Neural progenitor cell (in vitro differentiated cells): ENCODE data around the gene GNAT3. TPM values are rescaled to one million over a fixed set of nuclear protein-coding genes. Genes with fewer than 3 reads are reported as not detected.

ENCODE experiments used
- DNase-seq: peaks from one replicate; pipeline ENCODE4 v3.0.0-alpha.2; 2016; ENCODE audit warnings: low spot score
- H2AFZ ChIP-seq: fragments of 200-600 bp; sonication (generic); replicated peaks from 2 replicates; pipeline ENCODE4 v1.6.1; 2016; ENCODE audit warnings: antibody characterized with exemption
- H3F3A ChIP-seq: fragments of 200-600 bp; sonication (generic); 2 replicates; pipeline ENCODE4 v1.6.1; 2016; ENCODE audit warnings: antibody characterized with exemption, low read depth
- H3K27ac ChIP-seq: fragments of 200-600 bp; sonication (generic); 2 replicates; pipeline ENCODE4 v1.5.1; 2016; ENCODE audit warnings: mild to moderate bottlenecking
- H3K27me3 ChIP-seq: fragments of 200-600 bp; sonication (generic); 2 replicates; pipeline ENCODE4 v1.6.1; 2016; ENCODE audit warnings: mild to moderate bottlenecking, moderate library complexity
- H3K36me3 ChIP-seq: fragments of 200-600 bp; sonication (generic); 2 replicates; pipeline ENCODE4 v1.5.1; 2016
- H3K4me1 ChIP-seq: fragments of 200-600 bp; sonication (generic); 2 replicates; pipeline ENCODE4 v1.6.1; 2016; ENCODE audit warnings: mixed run types
- H3K4me2 ChIP-seq: fragments of 200-600 bp; sonication (generic); 2 replicates; pipeline ENCODE4 v1.6.1; 2016
- H3K4me3 ChIP-seq: fragments of 200-600 bp; sonication (generic); 2 replicates; pipeline ENCODE4 v1.5.1; 2016
- H3K79me2 ChIP-seq: fragments of 200-600 bp; sonication (generic); 2 replicates; pipeline ENCODE4 v1.6.1; 2016; ENCODE audit warnings: low read depth
- H3K9ac ChIP-seq: fragments of 200-600 bp; sonication (generic); 2 replicates; pipeline ENCODE4 v1.6.1; 2016
- H3K9me3 ChIP-seq: fragments of 200-600 bp; sonication (generic); 2 replicates; pipeline ENCODE4 v1.5.1; 2016; ENCODE audit warnings: low read depth
- H4K20me1 ChIP-seq: fragments of 200-600 bp; sonication (generic); 2 replicates; pipeline ENCODE4 v1.6.1; 2016; ENCODE audit warnings: low read depth
- H3K27ac Mint-ChIP-seq: 3 replicates; pipeline ENCODE4 v1.8.0; 2021; ENCODE audit warnings: mixed read lengths
- H3K27me3 Mint-ChIP-seq: 2 replicates; pipeline ENCODE4 v1.8.0; 2022; ENCODE audit warnings: low read depth, mild to moderate bottlenecking, inconsistent platforms, moderate library complexity, mixed read lengths; ENCODE audit not compliant: insufficient read depth
- H3K36me3 Mint-ChIP-seq: 3 replicates; pipeline ENCODE4 v1.8.0; 2021; ENCODE audit warnings: mixed read lengths
- H3K4me1 Mint-ChIP-seq: 3 replicates; pipeline ENCODE4 v1.8.0; 2021; ENCODE audit warnings: mixed read lengths
- H3K4me3 Mint-ChIP-seq: 3 replicates; pipeline ENCODE4 v1.8.0; 2021; ENCODE audit warnings: mild to moderate bottlenecking, moderate library complexity, mixed read lengths
- H3K9me3 Mint-ChIP-seq: 3 replicates; pipeline ENCODE4 v1.8.0; 2020; ENCODE audit warnings: mixed read lengths
- CTCF ChIP-seq: fragments of 200-600 bp; sonication (generic); IDR thresholded peaks from 2 replicates; pipeline ENCODE4 v1.5.1; 2017; ENCODE audit warnings: antibody characterized with exemption, mild to moderate bottlenecking
- EZH2 ChIP-seq: fragments of 200-600 bp; sonication (generic); IDR thresholded peaks from 2 replicates; pipeline ENCODE4 v1.6.1; 2017; ENCODE audit warnings: antibody characterized with exemption, mild to moderate bottlenecking, moderate library complexity
- EZH2phosphoT487 ChIP-seq: fragments of 200-600 bp; sonication (generic); IDR thresholded peaks from 2 replicates; pipeline ENCODE4 v1.6.1; 2017; ENCODE audit warnings: antibody characterized with exemption
- total RNA-seq: library from RNA; depleted of rRNA; stranded (reverse); fragments of >200 nt; gene quantifications from 2 replicates; pipeline ENCODE4 v1.2.3, GENCODE V29; 2015; ENCODE audit warnings: low replicate concordance

The GNAT3 gene
- total RNA-seq, 1 donor from 2014 or later, result not detected

- H3K9ac ChIP-seq, result no peak overlapping the region
- no peak for DNase-seq
- H4K20me1 ChIP-seq, result no peaks in the 10 kb centered on the region
- no peak overlapping the region for H3K4me2 ChIP-seq
- H3K36me3 Mint-ChIP-seq, result no peaks in the 10 kb centered on the region
- H3K36me3 ChIP-seq, result no peaks in the 10 kb centered on the region
- peaks cover 3% of the 10 kb centered on the region for H3K27me3 Mint-ChIP-seq
- H3K4me1 ChIP-seq, result no peaks in the 10 kb centered on the region
- no peak overlapping the region for H3K27ac Mint-ChIP-seq
- no peaks in the 10 kb centered on the region for H3K9me3 Mint-ChIP-seq
- no peak overlapping the region for H3K4me3 ChIP-seq
- H3K27ac ChIP-seq, result no peak overlapping the region
- H3F3A ChIP-seq, result no peaks in the 10 kb centered on the region
- H3K4me1 Mint-ChIP-seq, result no peaks in the 10 kb centered on the region
- TF ChIP-seq CTCF (no peak), EZH2 (no peak), EZH2phosphoT487 (no peak)
- H3K9me3 ChIP-seq, result no peaks in the 10 kb centered on the region
- no peaks in the 10 kb centered on the region for H3K27me3 ChIP-seq
- H3K4me3 Mint-ChIP-seq, result no peak overlapping the region
- H3K79me2 ChIP-seq, result no peaks in the 10 kb centered on the region
- H2AFZ ChIP-seq, result no peak overlapping the region
These were observed 29.0 kb upstream of the GNAT3 start for GRCh38 chr7:80540836-80541235.

GRCh38 chr7:80537091-80537490 is 25.2 kb upstream of the GNAT3 start:
- no peaks in the 10 kb centered on the region for H4K20me1 ChIP-seq
- Mint-ChIP-seq H3K4me1 (peaks cover 4% of the 10 kb centered on the region), H3K27me3 (peaks cover 2% of the 10 kb centered on the region), H3K27ac (no peak overlapping the region), H3K9me3 (peaks cover 3% of the 10 kb centered on the region), H3K36me3 (no peaks in the 10 kb centered on the region), H3K4me3 (no peak overlapping the region)
- no peak for TF ChIP-seq EZH2phosphoT487
- TF ChIP-seq CTCF, result no peak
- TF ChIP-seq EZH2, result no peak
- no peak overlapping the region for H3K4me3 ChIP-seq
- H3K27ac ChIP-seq, result no peak overlapping the region
- no peaks in the 10 kb centered on the region for H3F3A ChIP-seq
- no peak overlapping the region for H3K9ac ChIP-seq
- no peaks in the 10 kb centered on the region for H3K9me3 ChIP-seq
- H2AFZ ChIP-seq, result no peak overlapping the region
- no peaks in the 10 kb centered on the region for H3K79me2 ChIP-seq
- DNase-seq, result no peak
- H3K36me3 ChIP-seq, result no peaks in the 10 kb centered on the region
- H3K4me2 ChIP-seq, result no peak overlapping the region
- H3K4me1 ChIP-seq, result no peaks in the 10 kb centered on the region
- H3K27me3 ChIP-seq, result no peaks in the 10 kb centered on the region

GRCh38 chr7:80536426-80536825 is 24.6 kb upstream of the GNAT3 start:
- no peak for DNase-seq
- H3K27ac ChIP-seq, result no peak overlapping the region
- H3K4me1 ChIP-seq, result no peaks in the 10 kb centered on the region
- no peaks in the 10 kb centered on the region for H3K27me3 ChIP-seq
- no peaks in the 10 kb centered on the region for H3F3A ChIP-seq
- Mint-ChIP-seq H3K9me3 (peaks cover 4% of the 10 kb centered on the region), H3K27ac (no peak overlapping the region), H3K27me3 (peaks cover 2% of the 10 kb centered on the region), H3K36me3 (no peaks in the 10 kb centered on the region), H3K4me3 (no peak overlapping the region), H3K4me1 (peaks cover 4% of the 10 kb centered on the region)
- no peaks in the 10 kb centered on the region for H3K9me3 ChIP-seq
- no peak overlapping the region for H2AFZ ChIP-seq
- no peak overlapping the region for H3K4me2 ChIP-seq
- TF ChIP-seq CTCF (no peak), EZH2 (no peak), EZH2phosphoT487 (no peak)
- H4K20me1 ChIP-seq, result no peaks in the 10 kb centered on the region
- H3K9ac ChIP-seq, result no peak overlapping the region
- H3K4me3 ChIP-seq, result no peak overlapping the region
- H3K36me3 ChIP-seq, result no peaks in the 10 kb centered on the region
- no peaks in the 10 kb centered on the region for H3K79me2 ChIP-seq
